GM23248 (cell line): ENCODE measurements around the gene SKI.

Source experiments
- EZH2 ChIP-seq: fragments of 200-600 bp; sonication (generic); IDR thresholded peaks from 2 replicates; pipeline ENCODE4 v1.6.1; 2018; ENCODE audit warnings: antibody characterized with exemption, mild to moderate bottlenecking; ENCODE audit not compliant: insufficient read depth, poor library complexity, severe bottlenecking
- EZH2phosphoT487 ChIP-seq: fragments of 200-600 bp; sonication (generic); IDR thresholded peaks from 2 replicates; pipeline ENCODE4 v1.6.1; 2018; ENCODE audit warnings: antibody characterized with exemption, moderate library complexity, mild to moderate bottlenecking, low read depth; ENCODE audit not compliant: insufficient read depth

- TF ChIP-seq EZH2 (no peak), EZH2phosphoT487 (no peak)
These were observed 107.8 kb downstream of the SKI start for GRCh38 chr1:2335721-2336455.
